NT2/D1 (cell line): ENCODE data around the gene WFIKKN1.

ENCODE experiments used
- SUZ12 ChIP-seq: IDR thresholded peaks from 2 replicates; pipeline ENCODE4 v1.6.1; 2011; ENCODE audit not compliant: insufficient read length, insufficient read depth; ENCODE audit errors: extremely low read depth
- YY1 ChIP-seq: IDR thresholded peaks from 2 replicates; pipeline ENCODE4 v1.6.1; 2011; ENCODE audit not compliant: insufficient read length, insufficient read depth
- ZNF274 ChIP-seq: IDR thresholded peaks from 2 replicates; pipeline ENCODE4 v1.6.1; 2011; ENCODE audit warnings: mild to moderate bottlenecking, low read depth, low read length

- TF ChIP-seq ZNF274: no peak
- TF ChIP-seq YY1: no peak
- no peak for TF ChIP-seq SUZ12
These were observed 28.1 kb downstream of the WFIKKN1 start for GRCh38 chr16:658679-659571.
